GM19463 (cell line): ENCODE measurements around the gene DYSF.

ENCODE experiments used
- ATAC-seq: cut with Tn5 transposase; IDR thresholded peaks from one replicate; pipeline ENCODE4 v1.9.1; 2021; ENCODE audit warnings: mild to moderate bottlenecking, moderate library complexity; ENCODE audit not compliant: unreplicated experiment

The DYSF gene

DNA sequence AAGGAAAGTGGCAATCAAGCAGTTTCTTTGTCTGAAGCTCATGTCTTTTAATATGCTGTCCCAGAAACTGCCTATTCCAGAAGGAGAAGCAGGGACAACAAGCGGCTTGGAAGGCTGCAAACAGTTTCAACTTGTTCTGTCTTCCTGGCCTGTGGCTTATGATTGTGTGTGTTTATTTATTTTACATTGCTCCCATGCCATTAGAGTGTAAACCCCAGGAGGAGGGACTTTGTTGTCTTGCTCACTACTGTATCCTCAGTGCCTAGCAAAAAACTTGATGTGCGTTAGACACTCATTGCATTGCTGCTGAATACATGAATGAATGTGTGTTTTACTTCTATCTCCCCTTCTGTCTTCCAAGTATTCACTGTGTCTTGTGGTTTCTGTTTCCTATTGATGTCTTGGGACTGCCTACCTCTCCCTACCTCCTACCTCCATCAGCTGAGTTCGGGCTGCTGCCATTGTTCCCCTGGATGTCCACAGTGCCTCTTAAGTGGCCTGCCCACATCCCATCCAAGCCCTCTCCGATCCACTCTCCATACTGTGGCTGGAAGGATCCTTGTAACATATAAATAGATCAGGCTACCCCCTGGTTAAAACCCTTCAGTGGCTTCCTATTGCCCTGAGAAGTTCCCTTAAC lies 261.4 kb downstream of the DYSF start:
- no peak for ATAC-seq

DNA sequence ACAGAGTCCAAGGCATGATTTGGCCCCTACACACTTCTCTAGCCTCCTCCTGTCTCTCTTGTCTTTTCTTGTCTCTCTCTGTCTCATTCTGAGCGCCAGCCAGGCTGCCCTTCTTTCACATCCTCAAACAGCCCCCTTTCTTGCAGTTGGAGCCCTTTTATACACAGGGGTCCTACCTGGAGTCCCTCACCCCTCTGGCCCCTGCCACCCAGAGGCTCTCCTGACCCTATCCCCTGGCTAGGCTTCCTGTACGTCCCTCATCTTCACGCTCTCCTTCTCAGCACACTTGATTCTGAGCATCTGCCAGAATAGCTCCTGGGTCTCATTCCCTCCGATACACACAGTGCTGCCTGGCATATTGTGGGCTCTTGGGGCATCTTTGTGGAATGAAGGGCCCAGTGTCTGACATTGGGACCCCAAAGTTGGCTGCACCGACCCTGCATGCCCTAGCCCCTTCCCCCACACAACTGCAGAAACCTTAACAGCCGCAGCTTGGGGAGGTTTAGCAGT lies 261.9 kb downstream of the DYSF start:
- no peak for ATAC-seq

DNA sequence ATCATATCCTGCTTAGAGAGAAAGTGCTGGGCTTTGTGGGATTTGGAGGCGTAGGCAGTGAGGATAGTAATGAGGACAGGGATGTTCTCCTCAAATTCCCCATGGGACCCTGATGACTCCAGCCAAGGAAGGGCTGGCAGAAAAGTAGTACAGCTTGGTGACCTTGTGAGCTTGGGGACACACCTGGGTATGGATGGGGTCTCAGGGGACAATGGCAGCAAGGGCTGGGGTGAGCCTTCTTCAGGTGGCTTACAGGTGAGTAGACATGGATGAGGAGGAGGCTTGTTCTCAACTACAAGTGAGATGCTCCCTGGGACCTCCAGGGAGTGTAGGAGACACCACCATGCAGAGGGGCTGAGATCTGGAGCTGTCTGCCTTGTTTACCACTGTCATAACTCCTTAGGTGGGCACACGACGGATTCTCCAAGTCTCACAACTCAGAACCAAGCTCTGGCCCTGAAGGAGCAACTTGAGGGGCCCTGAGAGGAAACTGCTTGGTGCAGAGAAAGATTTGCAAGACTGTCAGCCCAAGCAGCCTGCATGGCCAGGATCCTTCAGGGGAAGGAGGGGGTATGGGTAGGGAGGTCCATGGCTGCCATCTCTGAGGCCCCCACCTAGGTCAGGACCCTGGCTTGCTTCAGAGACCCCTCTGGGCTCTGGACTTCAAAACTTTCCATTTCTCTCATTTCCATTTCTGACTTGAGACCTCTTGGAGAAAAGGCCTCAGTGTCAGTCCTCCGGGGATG lies 262.8 kb downstream of the DYSF start:
- ATAC-seq = no peak

DNA sequence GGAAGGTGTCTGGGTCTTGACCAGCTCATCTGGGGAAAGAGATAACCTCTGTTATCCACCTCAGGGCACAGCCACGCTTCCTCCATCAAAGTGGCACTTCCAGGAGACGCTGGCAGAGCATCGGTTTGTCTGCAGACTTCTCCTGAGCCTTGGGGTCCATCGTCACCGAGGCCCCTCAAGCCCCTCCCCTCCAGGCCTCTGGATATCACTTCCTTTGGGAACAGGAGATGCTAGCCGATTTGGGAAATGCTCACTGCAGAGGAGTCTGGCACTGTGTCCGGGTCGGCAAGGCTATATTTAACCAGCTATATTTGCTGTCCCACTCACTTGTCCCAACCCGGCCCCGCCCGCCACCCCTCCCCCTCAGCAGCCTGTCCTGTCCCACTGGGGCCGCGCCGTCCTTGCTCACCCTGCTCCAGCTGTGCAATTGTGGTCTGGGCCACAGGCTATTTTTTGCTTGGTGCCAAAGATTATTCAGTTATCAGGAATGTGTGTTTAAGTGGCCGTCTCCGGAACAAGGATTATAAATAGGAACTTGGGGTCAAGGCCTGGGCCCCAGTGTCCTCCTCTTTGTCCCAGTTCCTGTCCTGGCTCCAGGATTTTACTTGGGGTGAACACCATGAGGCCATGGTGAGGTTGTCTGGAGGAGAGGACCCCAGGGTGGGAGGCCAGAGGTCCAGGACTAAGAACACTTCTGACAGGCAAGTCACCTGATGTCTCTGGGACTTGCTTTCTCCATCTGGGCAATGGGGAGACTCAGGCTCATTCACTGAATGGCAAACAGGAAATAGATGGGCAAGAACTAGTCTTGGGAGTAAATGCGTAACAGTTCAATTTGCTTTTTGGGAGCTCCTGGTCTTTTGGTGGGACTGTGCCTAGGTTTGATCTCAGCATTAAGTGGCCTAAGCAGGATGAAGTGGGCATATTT lies 263.6 kb downstream of the DYSF start:
- no peak for ATAC-seq

DNA sequence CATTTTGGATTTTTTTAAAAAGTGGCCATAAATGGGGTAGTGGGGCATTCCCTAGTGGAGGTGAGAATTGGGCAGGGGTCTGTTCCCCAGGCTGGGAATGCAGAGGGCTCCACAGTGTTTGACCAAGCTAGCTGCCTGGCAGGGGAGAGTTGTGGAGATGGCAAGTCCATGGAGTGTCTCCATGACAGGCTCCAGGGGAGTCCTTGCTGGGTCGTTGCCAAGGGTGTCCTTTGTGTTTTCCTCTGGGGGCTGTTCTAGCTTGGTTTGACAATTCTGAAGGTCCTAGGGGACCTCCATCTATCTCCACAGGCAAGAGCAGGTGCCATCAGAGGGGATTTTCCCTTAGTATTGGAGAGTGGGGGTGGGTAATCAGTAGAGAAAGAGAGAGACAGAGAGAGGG lies 265.3 kb downstream of the DYSF start:
- ATAC-seq = no peak

DNA sequence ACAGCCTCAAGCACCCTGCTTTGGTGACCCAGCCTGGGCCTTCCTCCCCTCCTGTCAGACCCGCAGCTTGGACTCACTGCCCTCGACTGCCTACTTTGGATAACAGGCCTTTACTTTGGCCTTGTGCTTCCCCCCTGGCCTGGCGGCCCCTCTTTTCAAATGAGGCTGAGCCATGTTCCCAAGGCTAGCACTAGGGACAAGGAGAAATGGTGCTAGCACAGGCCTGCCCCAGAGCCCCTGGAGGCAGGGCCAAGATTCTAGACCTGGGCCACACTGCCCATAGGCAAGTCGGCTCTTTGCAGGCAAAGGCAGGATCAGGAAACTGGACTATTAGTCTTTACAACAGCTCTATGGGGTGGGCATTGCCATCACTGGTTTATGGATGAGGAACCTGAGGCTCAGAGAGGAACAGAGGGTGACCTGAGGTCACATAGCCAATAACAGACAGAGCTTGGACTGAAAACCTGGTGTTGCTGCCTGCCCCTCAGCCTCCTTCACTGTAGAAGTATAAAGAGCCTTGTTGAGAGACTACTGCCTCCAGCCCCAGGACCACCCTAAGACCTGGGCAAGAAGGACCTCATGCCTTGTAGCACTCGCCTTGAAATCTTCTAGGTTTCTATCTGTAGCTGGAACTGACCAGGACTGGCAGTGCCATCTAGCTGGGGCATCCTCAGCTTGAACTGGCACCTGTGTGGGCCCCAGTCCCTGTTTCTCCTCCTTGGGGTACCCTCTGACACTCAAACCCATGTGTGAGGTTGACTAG lies 266.3 kb downstream of the DYSF start:
- no peak for ATAC-seq

DNA sequence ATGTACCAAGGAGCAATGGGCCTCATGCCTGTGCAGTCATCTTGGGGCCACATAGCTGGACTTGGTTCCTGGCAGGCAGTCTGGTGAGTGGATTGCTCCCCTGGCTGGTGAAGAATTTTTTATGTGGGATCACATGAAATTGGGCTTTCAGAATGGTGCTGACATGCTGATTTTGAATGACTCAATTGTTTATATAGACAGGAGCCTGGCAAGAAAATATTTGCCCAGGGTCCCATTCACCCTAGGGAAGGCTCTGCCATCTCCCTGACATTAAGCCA lies 266.9 kb downstream of the DYSF start:
- ATAC-seq = no peak

DNA sequence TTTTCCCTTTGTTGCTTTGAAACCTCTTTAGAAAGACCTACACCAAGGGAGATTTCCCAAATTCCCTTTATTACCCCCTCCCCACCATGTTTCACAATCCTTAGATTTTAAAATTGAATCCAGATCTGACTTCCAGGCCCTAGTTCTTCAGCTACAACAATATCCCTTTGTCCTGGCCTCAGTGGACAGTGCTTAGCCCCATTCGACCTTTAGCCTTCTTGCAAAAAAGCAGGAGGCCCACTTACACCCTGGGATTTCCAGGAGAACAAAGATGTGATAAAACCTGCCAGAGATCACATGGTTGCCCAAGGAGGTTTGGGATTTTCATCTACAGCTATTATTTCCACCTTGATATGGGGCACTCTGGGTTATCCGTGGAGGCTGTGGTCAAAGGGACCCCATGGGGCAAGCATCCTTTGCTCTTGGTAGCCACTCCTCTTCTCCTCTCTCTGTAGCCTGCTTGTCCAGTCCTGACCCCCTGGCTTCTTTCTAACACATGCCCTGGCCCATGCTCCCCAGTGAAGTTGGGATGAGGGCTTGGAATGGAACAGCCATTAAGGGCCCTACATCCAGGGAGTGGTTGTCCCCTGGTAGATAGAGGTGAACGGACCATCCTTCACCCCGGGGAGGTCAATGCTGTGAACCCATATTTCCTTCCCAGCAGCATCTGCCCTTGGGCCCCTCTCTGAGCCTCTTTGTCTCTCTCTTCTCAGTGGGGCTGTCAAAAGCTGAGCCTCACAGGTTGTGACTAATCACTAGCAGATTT lies 267.4 kb downstream of the DYSF start:
- ATAC-seq = no peak

DNA sequence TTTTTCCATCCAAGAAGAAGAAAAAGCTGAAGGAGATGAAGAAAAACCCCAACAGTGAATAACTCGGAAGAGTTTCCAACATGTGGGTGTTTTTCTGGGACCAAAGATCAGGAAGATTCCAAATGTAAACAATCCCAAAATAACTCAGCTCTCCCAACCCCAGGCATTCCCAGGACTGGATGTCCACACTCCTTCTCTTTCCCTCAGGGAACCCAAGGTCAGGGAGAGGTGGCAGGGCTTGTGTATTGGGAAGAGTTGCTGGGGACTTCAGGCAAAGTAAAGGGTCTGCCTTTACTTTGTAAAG lies 268.0 kb downstream of the DYSF start:
- no peak for ATAC-seq

DNA sequence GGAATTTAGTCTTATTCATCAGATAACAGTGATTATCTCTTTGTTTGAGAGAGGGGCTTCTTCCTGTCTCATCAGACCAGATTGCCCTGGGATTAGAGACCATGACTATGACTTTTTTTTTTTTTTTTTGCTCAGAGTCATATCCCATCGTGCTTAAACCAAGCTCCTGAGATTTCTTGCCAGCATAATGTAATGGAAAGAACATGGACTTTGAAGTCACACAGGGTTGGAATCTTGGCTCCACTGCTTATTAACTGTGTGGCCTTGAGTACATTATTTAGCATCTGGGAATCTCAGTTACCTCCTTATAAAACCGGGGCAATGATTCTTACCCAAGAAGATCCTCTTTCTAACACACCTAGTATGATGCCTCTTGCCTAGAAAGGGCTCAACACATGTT lies 268.3 kb downstream of the DYSF start:
- no peak for ATAC-seq

DNA sequence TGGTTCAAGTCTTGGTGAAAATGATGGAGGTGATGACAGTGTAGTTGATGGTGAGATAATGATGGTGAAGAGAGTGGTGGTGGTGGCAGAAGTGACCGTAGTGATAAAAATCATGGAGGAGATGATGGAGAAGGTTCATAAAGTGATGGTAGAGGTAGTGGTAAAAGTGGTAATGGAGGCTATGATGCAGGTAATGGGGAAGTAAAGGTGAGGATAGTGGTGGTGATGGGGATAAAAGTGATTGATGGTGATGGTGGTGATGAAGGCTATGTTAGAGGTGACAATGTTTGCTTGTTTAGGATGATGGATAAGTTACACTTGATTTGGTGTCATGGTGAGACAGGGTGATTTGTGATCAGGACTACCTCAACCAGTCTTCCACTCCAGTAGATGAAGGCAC lies 268.9 kb downstream of the DYSF start:
- ATAC-seq = no peak

DNA sequence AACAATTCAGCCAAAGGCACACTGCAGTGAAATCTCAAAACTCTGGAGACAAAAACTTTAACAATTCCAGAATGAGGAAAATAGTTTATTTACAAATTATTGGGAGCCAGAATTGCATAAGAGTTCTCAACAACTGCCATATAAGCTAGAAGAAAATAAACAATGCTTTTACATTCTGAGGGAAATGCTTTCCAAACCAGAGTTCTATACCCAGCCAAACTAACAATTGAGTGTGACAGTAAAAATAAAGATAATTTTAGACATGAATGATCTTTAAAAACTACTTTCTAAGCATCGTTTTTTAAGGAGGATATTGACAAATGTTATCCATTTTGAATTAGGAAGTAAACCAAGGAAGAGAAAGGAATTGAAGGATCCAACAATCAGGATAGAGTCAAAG lies 271.4 kb downstream of the DYSF start:
- no peak for ATAC-seq

DNA sequence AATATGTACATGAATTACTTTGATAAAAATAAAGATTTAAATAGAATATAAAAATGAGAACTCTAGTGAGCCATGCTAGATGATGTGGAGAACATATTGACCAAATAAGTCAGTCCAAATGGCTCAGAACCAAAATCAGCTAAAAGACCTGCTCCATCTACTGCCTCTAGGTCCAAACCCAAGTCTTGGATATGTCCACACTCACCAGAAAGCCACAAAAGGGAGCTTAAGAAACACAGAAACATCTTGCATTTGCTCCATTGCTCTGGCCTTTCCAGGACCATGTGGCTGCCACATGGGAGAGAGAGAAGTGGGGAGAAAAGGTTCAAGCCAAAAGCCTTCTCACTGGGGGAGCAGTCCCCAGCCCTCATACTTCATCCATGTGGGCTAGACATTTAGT lies 272.5 kb downstream of the DYSF start:
- no peak for ATAC-seq

DNA sequence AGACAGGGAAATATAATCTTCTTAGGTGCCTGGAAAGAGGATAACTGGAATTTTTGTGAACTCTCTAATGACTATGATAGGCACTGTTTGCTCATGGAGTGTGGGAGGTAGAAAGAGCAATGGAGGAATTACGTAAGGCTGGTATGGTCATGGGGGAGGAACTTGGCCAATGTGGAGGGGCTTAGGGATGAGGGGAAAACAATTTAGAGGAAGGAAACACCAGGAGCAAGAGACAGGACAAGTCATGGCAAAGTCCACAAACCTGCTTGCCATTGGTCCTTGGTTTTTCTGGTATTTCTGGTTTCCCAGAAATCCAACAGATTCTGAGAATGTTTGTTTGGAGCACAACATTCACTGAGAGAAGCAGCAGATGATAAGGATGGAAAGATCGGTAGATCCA lies 274.2 kb downstream of the DYSF start:
- ATAC-seq = no peak

DNA sequence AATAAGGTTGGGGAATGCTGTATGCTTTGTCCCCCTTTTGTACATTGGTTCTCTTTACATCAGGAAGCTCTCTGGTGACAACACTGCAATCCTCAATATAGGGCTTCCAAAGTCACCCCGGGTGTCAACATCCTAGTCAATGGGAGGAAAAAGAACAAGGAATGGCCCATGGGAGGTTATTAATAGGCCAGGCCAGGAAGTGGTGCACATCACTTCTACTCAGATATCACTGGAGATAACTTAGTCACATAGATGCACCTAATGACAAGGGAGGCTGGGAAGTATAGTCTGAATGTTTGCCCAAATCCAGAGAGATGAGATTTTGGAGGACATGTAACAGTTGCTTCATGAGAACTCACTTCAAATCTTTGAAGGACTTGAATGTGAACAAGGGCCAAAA lies 274.7 kb downstream of the DYSF start:
- no peak for ATAC-seq

DNA sequence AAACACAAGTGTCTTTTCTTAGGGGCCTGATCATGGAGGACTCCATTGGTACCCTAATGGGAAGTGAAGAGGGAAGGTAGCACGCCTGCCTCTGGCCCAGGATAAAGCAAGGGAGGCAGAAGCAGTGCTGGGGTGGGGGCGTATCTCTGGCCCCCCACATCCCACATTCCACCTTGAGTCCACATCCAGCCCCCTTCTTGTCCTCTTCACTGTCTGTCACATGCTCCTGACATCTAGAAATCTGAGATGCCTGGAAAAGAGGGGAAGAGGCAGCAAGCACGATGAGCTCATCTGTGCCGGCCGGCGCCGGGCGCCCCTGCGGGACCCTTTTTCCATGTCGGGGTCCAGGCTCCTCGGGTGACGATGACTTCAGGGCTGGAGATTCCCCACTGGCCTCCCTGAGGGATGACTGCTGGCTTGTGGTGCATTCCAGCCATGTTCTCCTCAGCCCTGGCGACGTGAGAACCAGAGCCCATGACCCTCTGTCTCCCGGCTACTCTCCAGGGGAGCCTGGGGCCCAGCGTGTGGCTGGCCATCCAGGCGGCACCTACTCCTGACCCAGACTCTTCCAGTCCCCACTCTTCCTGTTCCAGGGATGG lies 277.5 kb downstream of the DYSF start:
- no peak for ATAC-seq

DNA sequence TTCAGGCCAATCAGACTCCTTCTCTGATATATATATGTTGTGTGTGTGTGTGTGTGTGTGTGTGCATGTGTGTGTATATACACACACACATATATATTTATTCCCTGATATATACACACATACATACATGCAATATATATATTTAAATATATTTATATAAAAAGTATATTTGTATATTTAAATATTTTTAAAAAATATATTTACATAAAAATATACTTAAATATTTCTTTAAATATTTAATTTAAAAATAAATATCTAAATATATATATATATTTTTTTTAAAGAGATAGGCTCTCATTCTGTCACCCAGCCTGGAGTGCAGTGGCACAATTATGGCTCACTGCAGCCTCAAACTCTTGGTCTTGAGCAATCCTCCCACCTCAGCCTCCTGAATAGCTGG lies 281.3 kb downstream of the DYSF start:
- ATAC-seq = no peak

DNA sequence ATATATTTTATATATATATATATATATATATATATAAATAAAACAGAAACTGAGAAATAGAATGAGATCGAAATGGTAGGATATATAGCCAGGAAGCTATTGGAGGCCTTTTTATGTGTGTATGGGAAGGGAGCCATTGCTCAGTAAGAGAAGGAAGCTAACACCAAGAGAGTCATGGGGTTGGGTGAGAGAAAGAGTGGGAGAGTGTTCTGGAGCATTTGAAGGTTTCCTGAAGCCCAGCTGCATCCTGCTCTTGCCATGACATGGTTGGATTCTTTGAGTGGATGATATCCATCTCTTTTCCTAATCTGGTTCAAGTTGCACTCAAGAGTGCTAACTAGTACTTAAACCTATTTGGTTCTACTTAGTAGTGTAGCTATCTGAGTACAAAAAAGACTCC lies 282.3 kb downstream of the DYSF start:
- no peak for ATAC-seq
